NCI-H345 (cell line): ENCODE data around the gene BEND6.
"Not testable (repeated sequence)": the region's sequence is repeated elsewhere in the genome, so short reads cannot be mapped to it uniquely, and the experiment has no call there.

Experiments
- DNase-seq: peaks from one replicate; lab custom pipeline; 2025; lab: John Stamatoyannopoulos, UW

BEND6 gene

DNA sequence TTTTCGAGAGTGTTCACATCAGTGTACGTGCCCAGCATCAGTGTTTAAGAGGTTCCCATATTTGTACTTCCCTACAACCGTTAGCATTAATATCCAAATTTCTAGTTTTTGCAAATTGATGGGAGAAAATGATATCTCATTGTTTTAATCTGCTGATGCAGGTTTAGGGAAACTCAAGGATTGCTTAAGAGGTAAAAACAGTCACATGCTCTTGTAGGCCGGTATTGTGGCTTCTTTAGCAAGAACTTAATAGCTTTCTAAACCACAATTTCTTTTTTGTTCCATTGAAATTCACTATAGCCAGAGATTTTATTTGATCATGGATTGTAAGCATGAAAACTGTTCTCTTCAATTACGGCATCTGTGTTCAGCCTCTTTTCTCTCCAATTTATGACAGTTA is 29.5 kb downstream of the BEND6 start:
- DNase-seq = no peak

DNA sequence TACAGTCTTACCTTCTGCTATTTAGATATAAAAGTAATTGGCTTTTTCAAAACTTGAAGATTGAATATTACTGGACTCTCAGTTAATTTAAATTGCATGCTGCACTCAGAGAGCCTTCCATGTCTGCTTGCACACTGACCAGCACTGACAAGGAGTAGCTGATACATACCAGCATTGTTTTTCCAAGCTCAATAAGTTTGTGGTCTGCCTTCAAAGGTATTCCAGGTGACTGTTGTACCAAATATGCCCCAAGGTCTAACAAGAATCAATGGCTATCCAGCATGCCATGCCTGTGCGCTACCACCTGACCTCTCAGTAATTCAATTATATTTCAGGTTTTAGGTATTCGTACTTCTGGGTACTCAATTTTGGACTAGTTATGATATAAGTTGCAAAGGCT is 30.0 kb downstream of the BEND6 start:
- no peak for DNase-seq

DNA sequence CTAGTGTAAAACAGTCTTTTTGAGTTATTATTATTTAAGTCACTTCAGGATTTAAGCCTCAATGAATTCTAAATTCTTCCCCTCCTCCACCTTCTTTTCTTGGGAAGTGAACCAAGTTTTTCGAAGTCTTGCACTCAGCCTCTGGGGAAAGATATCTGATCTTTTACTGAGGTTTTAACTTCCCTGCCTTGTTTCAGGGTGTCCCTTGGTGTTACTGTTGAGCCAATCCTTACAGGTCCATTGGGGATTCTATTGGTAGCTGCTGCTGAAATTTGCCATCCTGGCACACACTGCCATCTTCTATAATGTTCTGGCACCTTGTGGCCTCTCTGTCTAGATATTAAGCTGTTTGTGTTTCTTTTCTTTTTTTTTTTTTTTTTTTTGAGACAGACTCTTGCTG is 31.7 kb downstream of the BEND6 start:
- DNase-seq = no peak

DNA sequence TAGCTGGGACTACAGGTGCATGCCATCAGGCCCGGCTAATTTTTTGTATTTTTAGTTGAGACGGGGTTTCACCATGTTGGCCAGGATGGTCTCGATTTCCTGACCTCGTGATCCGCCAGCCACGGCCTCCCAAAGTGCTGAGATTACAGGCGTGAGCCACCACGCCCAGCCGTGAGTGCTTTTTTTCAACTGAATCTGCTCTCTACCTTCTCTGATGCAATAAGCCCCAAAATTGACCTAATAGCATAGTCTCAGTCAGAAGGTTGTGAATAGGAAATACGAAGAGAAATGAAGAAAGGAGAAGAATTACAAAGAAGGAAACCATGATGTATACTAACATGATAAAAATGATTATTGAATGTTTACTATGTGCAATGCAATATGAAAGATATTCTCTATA is 33.2 kb downstream of the BEND6 start:
- DNase-seq = no peak

DNA sequence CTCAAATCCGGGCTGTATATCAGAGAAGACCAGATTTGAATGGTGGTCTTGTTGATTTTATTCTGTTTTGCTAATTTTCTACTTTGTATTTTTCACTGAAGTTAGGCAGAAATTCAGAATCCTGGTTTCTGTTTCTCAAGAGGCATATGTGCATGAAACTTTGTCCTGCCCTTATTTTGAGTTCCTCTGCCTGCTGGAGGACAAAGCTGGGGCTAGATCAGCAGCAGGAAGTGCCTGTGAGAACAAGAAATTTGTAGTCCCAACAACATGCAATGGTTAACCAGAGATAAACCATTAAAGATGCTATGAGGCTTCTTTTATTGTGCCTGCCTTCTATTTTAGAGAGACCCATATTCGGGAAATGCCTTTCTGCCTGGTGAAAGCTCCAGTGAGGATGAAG is 37.1 kb downstream of the BEND6 start:
- no peak for DNase-seq

DNA sequence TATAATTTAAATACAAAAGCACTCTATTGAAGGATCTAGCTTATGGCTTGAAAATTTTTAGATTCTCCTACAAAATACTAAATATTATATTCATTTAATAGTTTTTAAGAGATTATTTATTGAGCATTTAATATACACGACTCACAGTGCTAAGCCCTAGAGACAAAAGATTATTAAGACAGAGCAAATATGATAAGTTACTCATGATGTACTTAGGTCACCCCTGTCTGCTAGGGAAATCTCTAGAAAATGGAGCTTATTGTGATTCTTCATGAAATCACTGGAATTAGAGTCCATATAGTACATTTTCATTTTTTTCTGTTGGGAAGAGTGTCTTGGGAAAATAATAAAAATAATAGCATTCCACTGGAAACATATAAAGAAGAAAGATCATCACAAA is 37.8 kb downstream of the BEND6 start:
- DNase-seq = no peak

DNA sequence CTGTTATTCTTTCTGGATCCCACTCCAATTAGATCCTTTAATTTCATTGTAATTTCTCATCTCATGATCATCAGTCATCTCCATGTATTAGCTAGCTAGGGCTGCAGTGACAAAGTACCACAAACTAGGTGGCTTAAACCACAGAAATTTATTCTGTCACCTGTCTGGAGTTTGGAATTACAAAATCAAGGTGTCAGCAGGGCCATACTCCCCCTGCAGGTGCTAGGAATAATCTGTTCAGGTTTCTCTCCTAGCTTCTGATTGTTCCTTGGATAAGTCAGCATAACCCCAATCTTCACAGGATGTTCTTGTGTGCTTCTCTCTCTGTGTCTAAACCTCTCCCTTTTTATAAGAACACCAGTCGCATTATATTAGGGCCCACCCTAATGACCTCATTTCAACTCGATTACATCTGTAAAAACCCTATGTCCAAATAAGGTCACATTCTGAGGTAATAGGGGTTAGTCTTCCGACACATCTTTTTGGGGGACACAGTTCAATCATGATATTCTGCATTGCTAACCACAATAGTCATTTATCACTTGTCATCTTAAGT is 40.5 kb downstream of the BEND6 start:
- no peak for DNase-seq

DNA sequence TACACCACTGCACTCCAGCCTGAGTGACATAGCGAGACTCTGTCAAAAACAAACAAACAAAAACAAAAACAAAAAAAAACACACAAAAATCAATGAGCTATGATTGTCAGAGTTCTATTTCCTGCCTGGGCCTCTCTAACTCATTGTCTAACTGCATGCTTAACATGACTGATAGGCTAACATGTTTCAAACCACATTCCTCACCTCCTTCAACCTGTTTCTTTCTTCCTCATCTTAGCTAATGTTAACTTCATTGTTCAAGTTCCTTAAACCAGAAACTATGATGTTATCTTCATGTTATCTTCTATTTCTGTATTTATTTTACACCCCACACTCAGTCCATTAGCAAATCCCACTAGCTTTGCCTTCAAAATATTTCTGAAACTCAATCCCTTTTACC is 41.5 kb downstream of the BEND6 start:
- no peak for DNase-seq

DNA sequence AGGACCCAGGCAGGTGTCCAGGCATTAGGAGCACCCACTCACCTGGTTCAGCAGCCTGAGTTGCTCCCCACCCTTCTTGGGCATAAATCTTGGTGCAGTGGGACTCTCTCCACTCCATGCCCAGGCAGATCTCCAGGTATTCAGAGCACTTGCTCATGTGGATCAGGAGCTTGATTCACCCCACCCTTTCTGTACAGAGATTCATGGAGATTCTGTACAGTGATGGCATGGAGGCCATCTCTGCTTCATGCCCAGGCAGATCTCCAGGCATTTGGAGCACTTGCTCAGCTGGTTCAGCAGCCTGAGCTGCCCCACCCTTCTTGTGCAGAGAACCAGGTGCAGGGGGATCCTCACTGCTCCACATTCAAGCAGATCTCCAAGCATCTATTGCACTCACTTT is 44.1 kb downstream of the BEND6 start:
- DNase-seq = no peak

DNA sequence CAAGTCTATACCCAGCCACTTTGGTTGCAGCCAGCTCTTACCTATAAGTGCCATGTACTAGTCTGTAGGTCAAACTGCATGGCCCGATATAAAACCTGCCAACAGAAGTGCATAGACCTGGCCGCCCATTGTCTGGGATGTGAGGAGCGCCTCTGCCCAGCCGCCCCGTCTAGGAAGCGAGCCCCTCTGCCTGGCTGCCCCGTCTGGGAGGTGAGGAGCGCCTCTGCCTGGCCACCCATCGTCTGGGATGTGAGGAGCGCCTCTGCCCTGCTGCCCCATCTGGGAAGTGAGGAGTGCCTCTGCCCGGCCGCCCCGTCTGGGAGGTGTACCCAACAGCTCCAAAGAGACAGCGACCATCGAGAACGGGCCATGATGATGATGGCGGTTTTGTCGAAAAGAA is 44.8 kb downstream of the BEND6 start:
- DNase-seq = not testable (repeated sequence)

DNA sequence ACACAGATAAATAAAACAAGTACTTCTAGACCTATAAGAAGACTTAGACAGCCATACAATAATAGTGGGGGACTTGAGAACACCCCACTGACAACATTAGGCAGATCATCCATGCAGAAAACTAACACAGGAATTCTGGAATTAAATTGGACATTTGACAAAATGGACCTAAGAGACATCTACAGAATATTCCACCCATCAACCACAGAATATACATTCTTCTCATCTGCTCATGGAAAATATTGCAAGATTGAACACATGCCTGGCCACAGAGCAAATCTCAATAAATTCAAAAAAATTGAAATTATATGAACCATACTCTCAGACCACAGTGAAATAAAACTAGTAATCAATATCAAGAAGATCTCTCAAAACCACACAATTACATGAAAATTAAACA is 47.3 kb downstream of the BEND6 start:
- DNase-seq = no peak

DNA sequence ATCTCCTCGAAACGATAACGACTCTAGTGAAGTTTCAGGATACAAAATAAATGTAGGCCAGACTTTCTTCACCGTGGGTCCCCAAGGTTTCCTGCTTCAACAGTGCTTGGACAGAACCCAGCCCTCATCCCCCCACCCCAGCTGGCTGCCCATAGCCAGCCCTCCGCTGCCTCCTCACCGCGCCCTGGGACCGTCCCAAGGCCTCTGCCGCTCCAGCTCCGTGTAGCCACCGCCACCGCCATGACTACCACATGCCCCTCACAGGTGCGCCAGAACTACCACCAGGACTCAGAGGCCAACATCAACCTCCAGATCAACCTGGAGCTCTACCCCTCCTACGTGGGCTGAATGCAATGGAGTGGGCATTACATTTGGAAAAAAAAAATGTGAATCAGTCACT is 49.4 kb downstream of the BEND6 start:
- no peak for DNase-seq

DNA sequence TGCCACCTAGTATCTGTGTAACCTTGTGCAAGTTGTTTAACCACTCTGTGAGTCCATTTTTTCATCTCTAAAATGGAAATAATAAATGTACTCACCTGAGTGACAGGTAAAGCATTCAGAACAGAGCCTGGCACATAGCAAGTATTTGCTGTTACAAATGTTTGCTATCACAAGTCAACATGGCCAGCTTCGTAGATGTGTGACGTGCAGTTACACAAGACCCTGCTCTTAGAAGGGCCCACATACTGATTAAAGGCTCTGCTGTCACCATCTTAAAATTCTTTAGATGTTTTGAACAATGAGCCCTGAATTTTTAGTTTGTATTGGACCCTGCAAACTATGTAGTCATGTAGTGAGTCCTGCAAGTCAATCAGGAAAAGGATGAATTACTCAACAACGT is 51.2 kb downstream of the BEND6 start:
- DNase-seq = no peak

DNA sequence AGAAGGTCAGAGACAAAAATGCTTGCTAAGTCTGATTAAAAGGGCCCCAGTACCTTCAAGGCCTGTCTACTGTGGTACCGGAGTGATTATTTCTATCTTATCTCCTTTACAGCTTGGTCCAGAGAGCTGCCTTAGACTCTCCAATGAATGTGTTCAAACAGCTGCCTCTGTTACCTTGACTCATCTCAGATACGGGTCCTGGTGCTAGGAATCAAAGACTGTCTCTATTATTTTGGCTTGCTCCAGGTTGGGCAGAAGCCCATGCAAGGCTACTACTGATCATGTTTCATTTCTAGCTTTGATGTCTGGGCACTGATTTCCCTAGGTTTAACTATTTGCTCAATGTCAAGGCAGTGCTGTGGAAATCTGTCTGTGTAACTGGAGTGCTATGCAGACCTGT is 53.2 kb downstream of the BEND6 start:
- not testable (repeated sequence) for DNase-seq

DNA sequence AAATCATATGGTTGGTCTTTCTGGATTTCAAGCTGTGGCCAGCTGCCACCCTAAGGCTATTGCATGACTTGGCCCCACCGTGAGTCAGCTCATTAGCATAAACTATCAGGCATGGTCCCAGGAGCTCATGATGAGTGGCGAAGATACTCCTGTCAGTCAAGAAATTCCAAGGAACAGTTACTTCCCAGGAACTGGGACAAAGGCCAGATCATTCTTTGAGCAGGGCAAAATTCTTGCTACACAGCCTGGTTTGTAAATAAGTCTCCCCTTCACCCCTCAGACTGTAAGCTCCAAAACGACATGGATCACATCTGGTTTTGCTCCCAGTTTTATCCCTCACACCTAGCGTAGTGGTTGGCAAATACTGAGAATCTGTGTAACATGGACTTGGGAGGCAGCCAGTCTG is 58.6 kb downstream of the BEND6 start:
- DNase-seq = no peak

DNA sequence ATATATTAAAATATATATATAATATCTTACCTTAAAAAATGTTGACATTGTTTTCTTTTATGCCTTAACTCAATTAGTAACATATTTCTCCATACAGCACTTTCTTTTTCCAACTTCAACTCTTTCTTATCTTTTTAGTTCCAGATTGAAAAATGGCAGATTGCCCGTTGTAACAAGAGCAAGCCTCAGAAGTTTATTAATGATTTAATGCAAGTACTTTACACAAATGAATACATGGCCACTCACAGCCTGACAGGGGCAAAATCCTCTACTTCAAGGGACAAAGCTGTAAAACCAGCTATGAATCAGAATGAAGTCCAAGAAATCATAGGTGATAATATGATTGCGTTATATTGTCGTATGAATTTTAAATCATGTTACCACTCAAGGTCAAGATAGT is 62.2 kb downstream of the BEND6 start:
- DNase-seq = no peak

DNA sequence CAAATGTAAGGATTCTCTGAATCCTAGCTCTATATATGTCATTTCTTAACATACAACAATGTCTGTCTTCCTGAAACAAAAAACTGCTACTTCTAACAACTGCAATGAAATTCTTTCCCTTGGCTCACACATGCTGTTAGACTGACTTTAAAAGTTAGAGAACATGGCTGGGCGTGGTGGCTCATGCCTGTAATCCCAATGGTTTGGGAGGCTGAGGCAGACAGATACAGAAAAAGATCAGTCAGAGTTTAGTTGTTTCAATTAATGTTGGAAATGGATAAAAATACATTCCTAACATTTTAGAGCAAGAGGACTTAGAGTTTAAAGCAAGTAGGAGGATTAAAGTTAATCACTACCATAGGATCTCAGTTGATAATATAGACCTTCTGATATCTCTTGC is 62.9 kb downstream of the BEND6 start:
- no peak for DNase-seq

DNA sequence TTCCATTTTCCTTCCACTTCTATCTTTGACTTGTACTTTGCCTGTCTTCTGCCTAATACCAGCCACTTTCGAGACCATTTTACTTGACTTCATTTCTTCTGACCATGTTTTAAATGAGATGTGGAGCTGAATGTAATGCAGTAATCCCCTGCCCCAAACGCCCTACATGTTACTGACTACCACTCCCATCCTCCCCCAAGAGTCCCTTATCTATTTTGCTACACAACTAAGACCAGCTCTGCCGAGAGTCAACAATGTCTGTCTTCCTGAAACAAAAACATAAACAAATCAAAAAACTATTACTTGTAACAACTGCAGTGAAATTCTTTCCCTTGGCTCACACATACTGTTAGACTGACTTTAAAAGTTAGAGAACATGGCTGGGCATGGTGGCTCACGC is 64.5 kb downstream of the BEND6 start:
- no peak for DNase-seq

DNA sequence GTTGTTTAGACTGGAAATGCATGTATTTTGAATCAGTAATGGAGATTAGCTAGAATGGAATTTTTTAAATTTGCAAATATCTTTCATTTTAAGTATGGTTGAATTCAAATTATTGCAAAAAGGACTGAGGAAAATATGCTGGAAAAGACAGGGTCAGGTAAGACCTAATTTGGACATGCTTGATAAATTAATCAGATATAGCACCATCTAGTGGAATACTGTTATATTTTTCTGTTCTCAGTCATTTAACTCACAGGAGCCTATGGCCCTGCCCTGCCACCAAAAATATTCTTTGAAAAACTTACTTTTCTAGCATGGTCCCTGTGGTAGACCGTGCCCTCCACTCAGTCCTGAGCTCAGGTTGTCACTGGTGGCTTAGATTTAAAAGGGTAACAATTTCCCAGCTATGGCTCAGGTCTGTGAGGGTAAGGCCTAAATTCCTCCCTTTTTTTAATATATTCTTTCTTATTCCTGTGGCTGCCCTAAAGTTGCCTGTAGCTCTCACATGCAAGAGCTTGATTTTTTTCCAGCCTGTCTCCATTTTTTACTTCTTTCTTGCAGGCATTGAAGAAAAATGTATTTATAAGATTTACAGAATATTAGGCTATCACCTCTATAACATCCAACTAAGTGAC is 66.3 kb downstream of the BEND6 start:
- peak; percentile 49 for DNase-seq

DNA sequence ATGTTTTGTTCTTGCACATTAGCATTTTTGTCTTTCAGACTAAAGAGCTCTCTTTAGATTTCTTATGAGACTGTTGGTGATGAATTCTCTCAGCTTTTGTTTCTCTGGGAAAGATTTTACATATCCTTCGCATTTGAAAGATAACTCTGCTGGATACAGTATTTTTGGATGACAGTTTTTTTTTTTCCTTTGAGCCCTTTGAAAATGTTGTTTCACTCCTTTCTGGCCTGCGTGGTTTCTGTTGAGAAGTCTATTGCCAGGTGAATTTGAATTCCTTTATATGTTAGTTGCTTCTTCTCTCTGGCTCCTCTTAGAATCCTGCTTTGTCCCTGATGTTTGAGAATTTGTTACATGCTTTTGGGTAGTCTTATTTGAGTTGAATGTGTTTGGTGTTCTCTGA is 69.4 kb downstream of the BEND6 start:
- DNase-seq = no peak

DNA sequence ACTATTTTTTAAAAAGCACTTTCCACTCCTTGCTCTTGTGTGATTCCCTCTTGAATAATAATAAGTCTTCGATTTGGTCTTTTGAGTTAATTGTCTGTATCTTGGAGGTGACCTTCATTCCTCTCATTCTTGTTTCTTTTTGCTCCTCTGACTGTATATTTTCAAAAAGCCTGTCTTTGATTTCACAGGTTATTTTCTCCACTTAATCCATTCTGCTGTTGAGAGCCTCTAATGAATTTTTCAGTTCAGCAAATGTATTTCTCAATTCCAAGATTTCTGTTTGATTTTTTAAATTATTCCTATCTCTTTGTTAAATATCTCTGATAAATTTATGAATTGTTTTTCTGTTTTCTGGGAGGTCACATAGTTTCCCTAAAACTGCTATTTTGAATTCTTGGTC is 69.9 kb downstream of the BEND6 start:
- no peak for DNase-seq

DNA sequence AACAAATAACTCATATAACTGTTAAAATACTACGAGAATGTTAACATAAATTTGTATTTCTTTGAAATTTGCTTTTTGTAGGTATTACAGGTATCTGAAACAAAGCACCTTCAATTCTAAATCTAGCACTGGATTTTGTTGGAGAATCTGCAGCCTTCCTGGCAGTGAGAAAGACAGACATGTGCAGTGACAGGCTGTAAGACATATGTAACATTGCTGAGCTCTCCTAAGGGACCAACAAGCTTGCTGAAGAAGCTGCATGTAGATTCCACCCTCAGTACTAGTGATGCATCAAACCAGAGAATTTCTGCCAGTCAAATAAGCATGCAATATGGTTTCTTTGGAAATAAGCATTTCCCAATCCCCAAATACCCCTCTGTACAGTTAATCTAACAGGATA is 71.1 kb downstream of the BEND6 start:
- DNase-seq = no peak

DNA sequence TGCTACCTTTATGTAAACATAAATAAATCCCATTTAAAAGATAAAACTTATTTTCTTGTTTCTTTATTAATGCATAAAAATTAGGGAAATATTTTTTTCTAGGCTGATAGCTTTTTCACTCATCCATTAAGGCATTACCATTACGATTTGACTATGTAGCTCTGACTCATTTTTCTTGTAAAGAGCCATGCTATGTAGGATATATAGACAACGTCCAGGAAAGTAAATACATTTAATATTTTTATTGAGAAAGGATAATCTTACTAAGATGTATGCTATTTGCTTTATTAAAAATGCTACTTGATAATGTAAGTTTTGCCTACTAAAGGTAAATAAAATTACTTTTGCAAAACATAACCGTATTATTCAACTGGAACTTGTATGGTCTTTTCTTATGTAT is 72.4 kb downstream of the BEND6 start:
- no peak for DNase-seq

DNA sequence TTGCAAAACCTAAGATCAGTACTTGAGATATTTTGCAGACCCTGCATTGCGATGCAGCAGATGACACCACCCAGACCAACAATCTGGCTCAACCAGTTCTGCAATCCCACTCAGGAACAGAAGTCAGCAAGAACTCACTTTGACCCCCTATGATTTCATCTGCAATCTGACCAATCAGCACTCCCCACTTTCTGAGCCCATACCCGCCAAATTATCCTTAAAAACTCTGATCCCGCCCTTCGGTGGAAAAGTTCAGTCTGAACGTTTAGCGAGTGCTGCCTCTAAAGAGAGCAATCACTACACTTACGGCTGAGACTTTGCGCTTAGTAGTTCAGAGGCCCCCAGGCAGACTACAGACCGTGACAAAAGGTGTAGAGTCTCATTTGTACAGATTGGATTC is 74.3 kb downstream of the BEND6 start:
- DNase-seq = no peak

DNA sequence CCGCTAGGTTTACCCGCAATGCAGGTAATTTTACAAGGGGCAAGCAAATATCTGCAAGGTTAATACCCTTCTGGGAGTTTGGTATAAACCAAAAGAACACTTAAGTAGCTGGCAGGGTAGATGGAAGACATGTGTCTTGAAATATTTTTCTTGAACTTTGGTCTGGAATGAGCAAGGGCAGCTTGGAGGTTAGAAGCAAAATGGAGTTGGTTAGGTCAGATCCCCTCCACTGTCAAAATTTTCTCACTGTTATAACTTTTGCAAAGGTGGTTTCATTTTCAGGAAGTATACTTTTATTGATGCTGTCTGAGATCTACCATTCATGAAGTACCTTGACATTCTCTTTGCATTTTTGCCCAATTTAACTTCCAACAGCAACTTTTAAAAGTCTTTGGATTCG is 78.3 kb downstream of the BEND6 start:
- DNase-seq = no peak
